ENCODE data around the gene PER3. TPM values are rescaled to one million over a fixed set of nuclear protein-coding genes. Genes with fewer than 3 reads are reported as not detected.

PER3 gene
- 2.0 and 4.4 TPM in 2 replicates for total RNA-seq (ENCODE audit: low replicate concordance)

GRCh38 chr1:7783826-7784491 lies at the start of gene PER3:
TSS of gene PER3 (plus strand) at chr1:7784291. CDS start at chr1:7784878, 587 bp downstream.

GRCh38 chr1:7770997-7771822 lies 12.9 kb upstream of the PER3 start, which contains the start of gene VAMP3:
TSS of gene VAMP3 (plus strand) at chr1:7771296. CDS start at chr1:7771384, 88 bp downstream.

GRCh38 chr1:7852804-7853683 lies 69.0 kb downstream of the PER3 start, which contains the start of gene UTS2:
TSS of gene UTS2 (minus strand) at chr1:7853065. CDS start at chr1:7853003, 62 bp downstream.

Other genes with a start within 250 kb of the PER3 start
- gene VAMP3, start 13.0 kb upstream of the PER3 start, total RNA-seq (ENCODE audit: low replicate concordance), result 52.8 and 71.0 TPM in 2 replicates
- gene UTS2, start 68.8 kb downstream of the PER3 start, total RNA-seq (ENCODE audit: low replicate concordance), result not detected in 2 replicates
- gene TNFRSF9, start 156.5 kb downstream of the PER3 start, total RNA-seq (ENCODE audit: low replicate concordance), result 1.2 TPM in 1 of 2 replicates, not detected in the other
- gene PARK7, start 177.4 kb downstream of the PER3 start, total RNA-seq (ENCODE audit: low replicate concordance), result 299 and 380 TPM in 2 replicates
- gene ERRFI1, start 242.0 kb downstream of the PER3 start, total RNA-seq (ENCODE audit: low replicate concordance), result 14.9 and 17.5 TPM in 2 replicates

Data from smooth muscle cell of the coronary artery (primary cell).